ENCODE data around the gene ADAMTS20. TPM values are rescaled to one million over a fixed set of nuclear protein-coding genes. Genes with fewer than 3 reads are reported as not detected.

Gene ADAMTS20
- total RNA-seq: not detected in 2 replicates

GRCh38 chr12:43551971-43552559, at the start of gene ADAMTS20:
ADAMTS20 (minus strand) TSS chr12:43552203; CDS start chr12:43551921, 282 bp downstream.

Other genes starting within 250 kb of the ADAMTS20 start
- gene PUS7L, start 206.6 kb upstream of the ADAMTS20 start, total RNA-seq: 18.8 and 21.0 TPM in 2 replicates
- gene IRAK4, start 206.7 kb upstream of the ADAMTS20 start, total RNA-seq: 15.1 and 20.3 TPM in 2 replicates

Data from smooth muscle cell of the pulmonary artery (primary cell).